MM.1S (cell line): ENCODE results near the gene DPP8.
"Not testable (repeated sequence)": the region's sequence is repeated elsewhere in the genome, so short reads cannot be mapped to it uniquely, and the experiment has no call there.

Experiments
- DNase-seq: peaks from one replicate; pipeline ENCODE4 v3.0.0-alpha.2; 2015
- H2AFZ ChIP-seq: fragments of 300-600 bp; sonication (generic); 2 replicates; pipeline ENCODE4 v1.6.0; 2016; ENCODE audit warnings: antibody characterized with exemption, low read length
- H3F3A ChIP-seq: fragments of 300-600 bp; sonication (generic); 2 replicates; pipeline ENCODE4 v1.6.1; 2016; ENCODE audit warnings: mild to moderate bottlenecking, antibody characterized with exemption, low read length, moderate library complexity, mixed read lengths; ENCODE audit not compliant: insufficient read depth
- H3K27ac ChIP-seq: fragments of 300-600 bp; sonication (generic); 2 replicates; pipeline ENCODE4 v1.5.1; 2016; ENCODE audit warnings: mild to moderate bottlenecking, low read length
- H3K27me3 ChIP-seq: fragments of 300-600 bp; sonication (generic); replicated peaks from 2 replicates; pipeline ENCODE4 v1.6.0; 2016; ENCODE audit warnings: low read length; ENCODE audit not compliant: insufficient read depth
- H3K36me3 ChIP-seq: fragments of 300-600 bp; sonication (generic); replicated peaks from 2 replicates; pipeline ENCODE4 v1.6.1; 2016; ENCODE audit warnings: mild to moderate bottlenecking, low read length, mixed read lengths; ENCODE audit not compliant: insufficient read depth
- H3K4me1 ChIP-seq: fragments of 300-600 bp; sonication (generic); 2 replicates; pipeline ENCODE4 v1.6.1; 2016; ENCODE audit warnings: low read length, mixed read lengths
- H3K4me2 ChIP-seq: fragments of 300-600 bp; sonication (generic); 2 replicates; pipeline ENCODE4 v1.6.0; 2016; ENCODE audit warnings: low read depth, low read length
- H3K4me3 ChIP-seq: fragments of 300-600 bp; sonication (generic); 2 replicates; pipeline ENCODE4 v1.5.1; 2016; ENCODE audit warnings: low read length, mixed read lengths
- H3K79me2 ChIP-seq: fragments of 300-600 bp; sonication (generic); 2 replicates; pipeline ENCODE4 v1.6.1; 2016; ENCODE audit warnings: mixed run types, low read length, mixed read lengths
- H3K9ac ChIP-seq: fragments of 300-600 bp; sonication (generic); 2 replicates; pipeline ENCODE4 v1.6.1; 2016; ENCODE audit warnings: low read length, mixed read lengths
- H3K9me2 ChIP-seq: fragments of 300-600 bp; sonication (generic); replicated peaks from 2 replicates; pipeline ENCODE4 v1.6.1; 2016; ENCODE audit warnings: mild to moderate bottlenecking, low read length, mixed read lengths; ENCODE audit not compliant: insufficient read depth
- H3K9me3 ChIP-seq: fragments of 300-600 bp; sonication (generic); replicated peaks from 2 replicates; pipeline ENCODE4 v1.6.1; 2016; ENCODE audit warnings: mild to moderate bottlenecking, low read length, mixed read lengths; ENCODE audit not compliant: insufficient read depth
- H4K20me1 ChIP-seq: fragments of 300-600 bp; sonication (generic); 2 replicates; pipeline ENCODE4 v1.6.1; 2016; ENCODE audit warnings: mild to moderate bottlenecking, low read length, moderate library complexity, mixed read lengths; ENCODE audit not compliant: insufficient read depth
- EZH2 ChIP-seq: fragments of 300-600 bp; sonication (generic); optimal IDR thresholded peaks from 2 replicates; pipeline ENCODE3; 2017; ENCODE audit warnings: low read depth, mild to moderate bottlenecking, antibody characterized with exemption, low read length, mixed read lengths
- EZH2phosphoT487 ChIP-seq: fragments of 300-600 bp; sonication (generic); IDR thresholded peaks from 2 replicates; pipeline ENCODE4 v1.6.1; 2018; ENCODE audit warnings: antibody characterized with exemption, low read length
- TF ChIP-seq, protein P1 (sequence below): fragments of 300-600 bp; sonication (generic); IDR thresholded peaks from 2 replicates; pipeline ENCODE4 v1.5.1; 2016; ENCODE audit warnings: antibody characterized with exemption, low read length, mixed read lengths

The DPP8 gene

DNA sequence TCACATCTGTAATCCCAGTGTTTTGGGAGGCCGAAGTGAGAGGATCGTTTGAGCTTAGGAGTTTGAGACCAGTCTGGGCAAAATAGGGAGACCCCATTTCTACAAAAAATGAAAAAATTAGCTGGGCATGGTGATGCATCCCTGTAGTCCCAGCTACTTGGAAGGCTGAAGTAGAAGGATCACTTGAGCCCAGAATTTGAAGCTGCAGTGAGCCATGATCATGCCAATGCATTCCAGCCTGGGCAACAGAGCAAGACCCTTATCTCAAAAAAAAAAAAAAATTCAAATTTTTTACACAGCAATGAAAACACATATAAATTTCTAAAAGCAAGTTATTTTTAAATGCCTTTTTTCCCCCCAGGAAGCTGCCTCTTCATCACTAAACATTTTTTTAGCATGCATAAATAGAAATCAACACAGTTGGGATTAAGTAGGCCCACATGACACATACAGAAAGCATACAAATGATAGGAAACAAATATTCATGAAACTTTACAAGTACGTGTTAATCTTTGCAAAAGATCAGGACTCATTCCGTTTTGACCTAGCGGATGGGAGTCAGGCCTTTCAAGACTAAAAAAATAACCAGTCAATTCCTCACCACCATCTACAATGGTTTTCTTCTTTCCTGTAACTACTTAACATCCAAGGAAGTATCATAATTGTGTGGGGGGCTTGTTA is 49.1 kb downstream of the DPP8 start:
- no peaks in the 10 kb centered on the region for H3K79me2 ChIP-seq
- H3K4me3 ChIP-seq = no peak overlapping the region
- no peak for DNase-seq
- H3K36me3 ChIP-seq = peaks cover 4% of the 10 kb centered on the region; the same call in 1 of the 2 replicates
- no peaks in the 10 kb centered on the region for H3F3A ChIP-seq
- no peak overlapping the region for H3K9ac ChIP-seq
- no peaks in the 10 kb centered on the region for H4K20me1 ChIP-seq
- TF ChIP-seq EZH2phosphoT487 = no peak
- TF ChIP-seq, protein P1, sequence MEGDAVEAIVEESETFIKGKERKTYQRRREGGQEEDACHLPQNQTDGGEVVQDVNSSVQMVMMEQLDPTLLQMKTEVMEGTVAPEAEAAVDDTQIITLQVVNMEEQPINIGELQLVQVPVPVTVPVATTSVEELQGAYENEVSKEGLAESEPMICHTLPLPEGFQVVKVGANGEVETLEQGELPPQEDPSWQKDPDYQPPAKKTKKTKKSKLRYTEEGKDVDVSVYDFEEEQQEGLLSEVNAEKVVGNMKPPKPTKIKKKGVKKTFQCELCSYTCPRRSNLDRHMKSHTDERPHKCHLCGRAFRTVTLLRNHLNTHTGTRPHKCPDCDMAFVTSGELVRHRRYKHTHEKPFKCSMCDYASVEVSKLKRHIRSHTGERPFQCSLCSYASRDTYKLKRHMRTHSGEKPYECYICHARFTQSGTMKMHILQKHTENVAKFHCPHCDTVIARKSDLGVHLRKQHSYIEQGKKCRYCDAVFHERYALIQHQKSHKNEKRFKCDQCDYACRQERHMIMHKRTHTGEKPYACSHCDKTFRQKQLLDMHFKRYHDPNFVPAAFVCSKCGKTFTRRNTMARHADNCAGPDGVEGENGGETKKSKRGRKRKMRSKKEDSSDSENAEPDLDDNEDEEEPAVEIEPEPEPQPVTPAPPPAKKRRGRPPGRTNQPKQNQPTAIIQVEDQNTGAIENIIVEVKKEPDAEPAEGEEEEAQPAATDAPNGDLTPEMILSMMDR = no peak
- no peak for TF ChIP-seq EZH2
- H2AFZ ChIP-seq = no peak overlapping the region
- H3K4me1 ChIP-seq = no peaks in the 10 kb centered on the region
- H3K27ac ChIP-seq = no peak overlapping the region
- H3K9me2 ChIP-seq = no peaks in the 10 kb centered on the region
- H3K4me2 ChIP-seq = no peak overlapping the region
- no peaks in the 10 kb centered on the region for H3K27me3 ChIP-seq
- no peaks in the 10 kb centered on the region for H3K9me3 ChIP-seq

DNA sequence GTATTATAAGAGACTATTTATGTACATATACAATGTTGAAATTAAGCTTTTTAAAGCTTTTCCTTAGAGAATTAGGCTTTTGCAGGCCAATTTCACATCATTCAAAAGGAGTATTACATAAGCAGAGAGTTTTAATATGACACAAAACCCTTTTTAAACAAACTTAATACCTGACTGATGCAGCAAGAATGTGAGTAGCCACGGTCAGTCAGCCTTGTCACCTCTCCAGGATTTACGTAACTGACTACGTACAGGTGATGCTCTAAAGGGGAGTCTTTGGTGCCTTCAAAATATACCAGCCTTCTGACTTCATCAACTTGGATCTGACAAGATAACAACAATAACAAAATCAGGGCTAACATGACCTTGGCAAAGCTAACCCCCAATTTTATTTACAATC is 50.6 kb downstream of the DPP8 start:
- Histone ChIP-seq H3F3A (no peaks in the 10 kb centered on the region), H3K4me3 (no peak overlapping the region), H3K36me3 (peaks cover 4% of the 10 kb centered on the region; the same call in 1 of the 2 replicates), H3K9ac (no peak overlapping the region), H3K27ac (no peak overlapping the region), H2AFZ (no peak overlapping the region), H3K9me3 (no peaks in the 10 kb centered on the region), H4K20me1 (no peaks in the 10 kb centered on the region), H3K4me1 (no peaks in the 10 kb centered on the region), H3K79me2 (no peaks in the 10 kb centered on the region), H3K9me2 (no peaks in the 10 kb centered on the region), H3K27me3 (no peaks in the 10 kb centered on the region), H3K4me2 (no peak overlapping the region)
- no peak for DNase-seq
- TF ChIP-seq EZH2 (no peak), EZH2phosphoT487 (no peak)
- TF ChIP-seq, protein P1 = no peak

DNA sequence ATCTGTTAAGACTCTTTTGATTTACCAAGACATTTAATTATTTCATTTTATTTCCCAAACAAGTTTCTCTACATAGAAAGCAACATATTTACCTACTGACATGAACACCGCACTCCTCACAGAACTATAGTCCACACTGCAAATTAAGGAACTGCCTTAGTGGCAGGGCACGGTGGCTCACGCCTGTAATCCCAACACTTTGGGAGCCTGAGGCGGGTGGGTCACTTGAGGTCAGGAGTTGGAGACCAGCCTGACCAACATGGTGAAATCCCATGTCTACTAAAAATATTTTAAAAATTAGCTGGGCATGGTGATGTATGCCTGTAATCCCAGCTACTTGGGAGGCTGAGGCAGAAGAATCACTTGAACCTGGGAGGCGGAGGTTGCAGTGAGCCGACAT is 54.4 kb downstream of the DPP8 start:
- H4K20me1 ChIP-seq, DNase-seq, H3K79me2 ChIP-seq, H3K9ac ChIP-seq, H3K4me3 ChIP-seq, H3K4me2 ChIP-seq, H3K9me2 ChIP-seq, H3K9me3 ChIP-seq, H3K4me1 ChIP-seq, H2AFZ ChIP-seq, H3K27me3 ChIP-seq, H3K36me3 ChIP-seq, H3F3A ChIP-seq, H3K27ac ChIP-seq: not testable (repeated sequence)

DNA sequence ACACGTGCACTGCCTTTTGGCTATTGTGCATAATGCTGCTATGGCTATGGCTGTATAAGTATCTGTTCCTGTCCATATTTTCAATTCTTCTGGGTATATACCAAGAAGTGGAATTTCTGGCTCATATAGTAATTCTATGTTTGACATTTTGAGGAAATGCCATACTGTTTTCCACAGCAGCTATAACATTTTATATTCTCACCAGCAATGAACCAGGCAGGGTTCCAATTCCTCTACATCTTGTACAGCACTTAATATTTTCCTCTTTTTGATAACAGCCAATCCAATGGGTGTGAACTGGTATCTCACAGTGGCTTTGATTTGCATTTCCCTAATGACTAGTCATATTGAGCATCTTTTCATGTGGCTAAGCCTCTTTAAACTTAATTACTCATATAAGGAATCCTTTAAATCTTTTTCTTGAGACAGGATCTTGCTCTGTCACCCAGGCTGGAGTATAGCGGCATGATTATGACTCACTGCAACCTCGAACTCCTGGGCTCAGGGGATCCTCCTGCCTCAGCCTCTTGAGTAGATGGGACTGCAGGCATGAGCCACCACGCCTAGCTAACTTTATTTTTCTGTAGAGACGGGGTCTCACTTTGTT is 56.6 kb downstream of the DPP8 start:
- Histone ChIP-seq H3K9ac (no peak overlapping the region), H3K36me3 (no peaks in the 10 kb centered on the region; the same call in 1 of the 2 replicates), H3K4me3 (no peak overlapping the region), H3K27me3 (no peaks in the 10 kb centered on the region), H3F3A (no peaks in the 10 kb centered on the region), H4K20me1 (no peaks in the 10 kb centered on the region), H3K27ac (no peak overlapping the region), H3K4me1 (no peaks in the 10 kb centered on the region), H3K4me2 (no peak overlapping the region), H3K79me2 (no peaks in the 10 kb centered on the region), H2AFZ (no peak overlapping the region), H3K9me3 (no peaks in the 10 kb centered on the region), H3K9me2 (no peaks in the 10 kb centered on the region)
- DNase-seq = no peak
- TF ChIP-seq, protein P1 = no peak
- TF ChIP-seq EZH2 (no peak), EZH2phosphoT487 (no peak)

DNA sequence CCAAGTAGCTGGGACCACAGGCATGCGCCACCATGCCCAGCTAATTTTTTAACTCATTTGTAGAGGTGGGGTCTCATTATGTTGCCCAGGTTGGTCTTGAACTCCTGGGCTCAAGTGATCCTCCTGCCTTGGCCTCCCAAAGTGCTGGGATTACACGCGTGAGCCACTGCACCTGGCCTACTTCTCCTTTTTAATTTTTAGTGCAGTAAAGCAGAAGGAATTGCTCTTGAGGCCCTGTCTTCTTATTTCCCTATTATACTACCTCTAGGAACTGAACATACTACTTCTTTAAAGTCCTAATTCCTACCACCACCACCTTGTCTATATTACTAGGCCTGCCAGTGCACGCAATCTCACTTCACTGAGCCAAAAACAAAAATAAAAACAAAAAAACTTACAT is 62.2 kb downstream of the DPP8 start:
- H3K4me1 ChIP-seq, H3K9me3 ChIP-seq, H3K4me3 ChIP-seq, H4K20me1 ChIP-seq, H3K27ac ChIP-seq, H3K9me2 ChIP-seq, H3K27me3 ChIP-seq, DNase-seq, H3K36me3 ChIP-seq, H3K79me2 ChIP-seq, H3K4me2 ChIP-seq, H3K9ac ChIP-seq, H2AFZ ChIP-seq, H3F3A ChIP-seq: not testable (repeated sequence)
